Hematopoietic multipotent progenitor cell treated with erythropoietin and hydrocortisone succinate and interleukin-3 and kit ligand, for 6 days (in vitro differentiated cells): Measurements from ENCODE around the gene CALML4.
"Not testable (repeated sequence)": the region's sequence is repeated elsewhere in the genome, so short reads cannot be mapped to it uniquely, and the experiment has no call there.

Experiments
- DNase-seq: peaks from one replicate; pipeline ENCODE4 v3.0.0-alpha.2; 2015

CALML4 gene

DNA sequence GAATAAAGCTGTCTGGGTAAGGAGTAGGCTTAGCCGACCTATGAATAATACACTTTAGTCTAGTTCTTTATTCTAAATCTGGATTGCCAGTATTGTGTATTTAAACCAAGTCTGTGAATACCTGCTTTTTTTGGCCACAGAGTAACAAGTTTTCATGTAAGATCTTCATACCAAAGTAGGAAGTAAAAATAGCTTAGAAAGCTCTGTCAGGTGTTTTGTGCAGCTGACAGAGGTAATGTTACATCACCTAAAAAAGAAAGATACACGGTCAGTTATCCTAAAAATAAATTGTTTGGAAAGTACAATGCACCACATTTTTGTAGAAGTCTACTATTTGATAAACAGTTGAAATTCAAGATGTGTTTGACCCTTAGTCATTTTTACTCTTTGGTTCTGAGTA, 16.5 kb downstream of the CALML4 start:
- DNase-seq: no peak

DNA sequence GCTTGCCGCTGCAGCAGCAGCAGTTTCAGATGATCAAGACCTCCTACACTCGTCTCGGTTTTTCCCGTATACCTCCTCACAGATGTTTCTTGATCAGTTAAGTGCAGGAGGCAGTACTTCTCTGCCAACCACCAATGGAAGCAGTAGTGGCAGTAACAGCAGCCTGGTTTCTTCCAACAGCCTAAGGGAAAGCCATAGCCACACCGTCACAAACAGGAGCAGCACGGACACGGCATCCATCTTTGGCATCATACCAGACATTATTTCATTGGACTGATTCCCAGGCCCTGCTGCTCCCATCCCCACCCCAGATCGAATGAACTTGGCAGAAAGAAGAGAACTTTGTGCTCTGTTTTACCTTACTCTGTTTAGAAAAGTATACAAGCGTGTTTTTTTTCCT, 17.6 kb downstream of the CALML4 start:
- DNase-seq: no peak

DNA sequence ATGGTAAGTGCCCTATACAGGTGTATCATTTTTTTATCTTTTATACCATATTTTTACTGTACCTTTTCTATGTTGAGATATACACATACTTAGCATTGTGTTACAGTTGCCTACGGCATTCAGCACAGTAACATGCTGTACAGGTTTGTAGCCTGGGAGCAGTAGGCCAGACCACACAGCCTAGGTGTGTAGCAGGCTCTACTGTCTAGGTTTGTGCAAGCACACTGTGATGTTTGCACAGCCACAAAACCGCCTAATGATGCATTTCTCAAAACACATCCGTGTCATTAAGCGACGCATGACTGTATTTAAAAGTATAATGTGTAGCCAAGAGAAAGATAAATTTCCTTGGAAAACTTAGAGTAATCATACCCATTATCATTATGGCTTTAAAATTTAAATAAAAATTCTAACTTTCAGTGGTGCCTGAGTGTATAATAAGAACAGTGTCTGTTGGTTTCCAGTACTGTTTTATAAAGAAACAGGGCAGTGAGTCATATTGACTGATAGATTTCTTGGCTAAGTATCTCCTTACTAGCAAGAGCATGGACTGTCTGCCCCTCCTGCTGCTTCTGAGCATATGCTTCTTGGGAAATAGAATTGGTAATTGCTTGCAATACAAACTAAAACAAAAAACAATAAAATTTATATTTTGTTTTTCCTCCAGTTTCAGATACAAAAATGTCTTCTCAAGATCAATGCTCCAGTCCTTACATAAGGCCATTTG, 18.3 kb downstream of the CALML4 start:
- DNase-seq: no peak

DNA sequence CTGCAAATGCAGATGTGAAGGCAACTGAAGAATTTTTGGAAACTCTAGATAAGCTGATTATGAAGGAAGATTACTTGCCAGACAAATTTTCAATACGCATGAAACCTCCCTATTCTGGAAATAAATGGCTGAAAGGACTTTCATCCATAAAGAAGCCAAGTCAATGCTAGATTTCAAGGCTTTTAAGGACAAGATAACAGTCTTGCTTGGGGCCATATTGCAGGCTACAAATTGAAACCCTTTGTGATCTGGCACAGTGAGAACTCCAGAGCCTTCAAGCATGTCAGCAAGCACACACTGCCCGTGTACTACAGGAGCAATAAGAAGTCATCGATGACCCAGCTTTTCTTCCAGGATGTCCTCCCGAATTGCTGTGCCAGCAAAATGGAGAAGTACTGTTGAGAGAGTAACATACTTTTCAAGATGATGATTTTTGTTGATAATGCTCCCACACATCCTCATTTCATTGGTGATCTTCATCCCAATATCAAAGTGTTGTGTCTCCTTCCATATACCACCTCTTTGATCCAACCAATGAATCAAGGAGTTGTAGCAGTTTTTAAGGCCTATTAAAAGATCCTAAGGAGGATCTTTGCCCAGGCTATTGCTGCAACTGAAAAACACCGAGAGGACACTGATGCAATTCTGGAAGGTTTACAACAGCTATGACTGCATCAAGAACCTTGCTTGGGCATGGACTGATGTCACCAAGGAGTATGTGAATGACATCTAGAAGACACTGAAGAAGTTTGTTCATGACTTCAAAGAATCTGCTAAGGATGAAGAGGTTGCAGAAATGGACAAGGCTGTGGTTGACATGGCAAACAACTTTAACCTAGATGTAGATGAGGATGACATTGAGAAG, 20.3 kb downstream of the CALML4 start:
- no peak for DNase-seq

DNA sequence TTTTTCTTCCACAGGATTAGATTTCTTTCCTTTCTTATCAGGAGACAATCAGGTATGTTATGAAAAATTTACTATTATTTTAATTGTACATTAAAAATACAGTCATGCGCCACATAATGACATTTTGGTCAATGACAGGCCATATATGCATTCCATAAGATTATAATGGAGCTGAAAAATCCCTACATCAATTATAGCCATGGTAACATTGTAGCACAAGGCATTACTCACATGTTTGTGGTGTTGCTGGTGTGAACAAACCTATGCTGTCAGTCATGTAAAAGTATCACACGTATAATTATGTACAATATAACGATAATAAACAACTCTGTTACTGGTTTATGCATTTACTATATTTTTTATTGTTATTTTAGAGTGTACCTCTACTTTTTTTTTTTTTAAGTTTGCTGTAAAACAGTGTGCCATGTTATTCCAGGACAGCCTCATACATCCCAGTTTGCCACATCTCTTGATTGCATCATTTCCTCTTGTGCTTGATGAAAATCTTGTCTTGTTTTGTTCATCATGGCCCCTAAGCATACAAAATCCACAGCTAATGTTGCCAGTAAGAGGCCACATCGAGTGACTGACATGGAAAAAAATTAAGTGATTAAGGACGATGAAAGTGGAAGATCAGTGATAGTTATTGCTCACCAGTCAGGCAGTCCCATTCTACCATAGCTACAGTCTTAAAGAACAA, 21.4 kb downstream of the CALML4 start:
- DNase-seq: no peak

DNA sequence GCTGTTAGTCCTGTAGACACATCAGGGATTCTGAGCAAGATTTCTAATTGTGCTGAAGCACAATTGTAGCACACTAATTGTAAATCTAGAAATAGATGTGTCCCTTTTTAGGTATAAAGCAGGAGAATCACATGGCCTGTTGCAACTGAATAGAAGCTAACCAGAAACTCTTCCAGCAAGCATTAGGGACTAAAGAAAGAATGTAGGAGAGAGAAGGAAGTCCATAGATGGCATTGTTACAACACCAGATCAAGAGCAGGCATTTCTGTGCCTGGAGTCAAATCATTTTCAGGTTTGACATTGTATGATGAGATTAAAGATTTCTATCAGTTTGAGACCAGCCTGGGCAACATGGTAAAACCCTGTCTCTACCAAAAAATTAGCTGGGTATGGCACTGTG, 27.4 kb downstream of the CALML4 start:
- no peak for DNase-seq

DNA sequence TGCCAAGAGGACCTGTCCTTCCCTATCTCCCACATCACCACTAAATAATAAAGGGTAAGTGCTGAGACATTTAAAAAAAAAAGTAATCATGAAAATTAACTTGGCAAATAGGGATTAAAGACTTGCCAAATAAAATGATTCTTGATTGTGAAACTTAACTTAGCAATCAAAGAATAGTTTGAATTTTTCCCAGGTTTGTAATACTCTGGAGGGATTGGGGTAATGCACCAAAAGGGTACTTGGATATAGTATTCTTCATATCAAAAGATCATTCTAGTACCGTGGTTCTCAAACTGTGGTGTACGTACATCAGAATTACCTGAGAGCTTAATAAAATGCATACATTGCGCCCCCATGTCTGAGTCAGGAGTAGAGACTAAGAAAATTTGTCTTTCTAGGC, 28.5 kb downstream of the CALML4 start:
- no peak for DNase-seq

DNA sequence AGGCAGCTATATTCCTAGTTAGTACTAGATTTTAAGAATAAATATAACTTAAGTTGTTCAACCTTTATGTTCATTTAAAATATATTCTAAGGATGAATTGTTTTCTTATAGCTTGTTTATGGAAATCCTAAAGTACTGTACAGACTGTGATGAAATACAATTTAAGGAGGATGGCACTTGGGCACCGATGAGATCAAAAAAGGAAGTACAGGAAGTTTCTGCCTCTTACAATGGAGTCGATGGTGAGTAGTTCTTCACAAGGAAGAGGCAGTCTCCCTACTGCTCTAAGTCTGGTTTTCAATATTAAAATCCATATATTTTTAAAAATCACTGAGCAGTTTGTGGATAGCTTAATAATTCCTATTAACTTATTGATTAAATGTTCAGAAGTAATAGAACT, 29.6 kb downstream of the CALML4 start:
- DNase-seq: no peak

DNA sequence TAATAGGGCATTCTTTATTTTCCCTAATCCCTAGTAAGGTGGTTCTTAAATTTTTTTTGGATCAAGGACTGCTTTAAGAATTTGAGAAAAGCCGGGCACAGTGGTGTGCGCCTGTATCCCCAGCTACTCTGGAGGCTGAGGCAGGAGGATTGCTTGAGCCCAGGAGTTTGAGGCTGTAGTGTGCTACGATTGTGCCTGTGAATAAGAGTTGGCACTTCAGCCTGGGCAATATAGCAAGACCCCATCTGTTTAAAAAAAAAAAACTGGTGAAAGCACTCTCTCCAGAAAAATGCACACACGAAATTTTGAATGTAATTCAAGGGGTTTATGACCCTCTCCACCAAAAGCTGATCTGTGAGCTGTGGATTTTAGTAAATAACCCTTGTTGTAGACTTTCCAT, 32.0 kb downstream of the CALML4 start:
- no peak for DNase-seq

DNA sequence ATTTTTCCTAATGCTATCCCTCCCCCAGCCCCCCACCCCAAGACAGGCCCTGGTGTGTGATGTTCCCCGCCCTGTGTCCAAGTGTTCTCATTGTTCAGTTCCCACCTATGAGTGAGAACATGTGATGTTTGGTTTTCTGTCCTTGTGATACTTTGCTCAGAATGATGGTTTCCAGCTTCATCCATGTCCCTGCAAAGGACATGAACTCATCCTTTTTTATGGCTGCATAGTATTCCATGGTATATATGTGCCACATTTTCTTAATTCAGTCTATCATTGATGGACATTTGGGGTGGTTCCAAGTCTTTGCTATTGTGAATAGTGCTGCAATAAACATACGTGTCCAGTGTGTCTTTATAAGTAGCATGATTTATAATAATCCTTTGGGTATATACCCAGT, 33.1 kb downstream of the CALML4 start:
- not testable (repeated sequence) for DNase-seq

DNA sequence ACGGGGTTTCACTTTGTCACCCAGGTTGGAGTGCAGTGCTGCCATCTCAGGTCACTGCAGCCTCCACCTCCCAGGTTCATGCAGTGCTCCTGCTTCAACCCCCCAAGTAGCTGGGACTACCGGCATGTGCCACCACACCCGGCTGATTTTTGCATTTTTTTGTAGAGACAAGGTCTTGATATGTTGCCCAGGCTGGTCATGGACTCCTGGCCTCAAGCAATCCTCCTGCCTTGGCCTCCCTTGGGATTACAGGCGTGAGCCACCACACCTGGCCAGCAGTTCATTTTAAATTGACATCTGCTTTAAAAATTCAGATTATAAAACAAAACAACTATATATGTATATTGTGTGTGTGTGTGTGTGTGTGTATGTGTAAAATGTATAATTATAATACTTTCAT, 38.3 kb downstream of the CALML4 start:
- DNase-seq: no peak

DNA sequence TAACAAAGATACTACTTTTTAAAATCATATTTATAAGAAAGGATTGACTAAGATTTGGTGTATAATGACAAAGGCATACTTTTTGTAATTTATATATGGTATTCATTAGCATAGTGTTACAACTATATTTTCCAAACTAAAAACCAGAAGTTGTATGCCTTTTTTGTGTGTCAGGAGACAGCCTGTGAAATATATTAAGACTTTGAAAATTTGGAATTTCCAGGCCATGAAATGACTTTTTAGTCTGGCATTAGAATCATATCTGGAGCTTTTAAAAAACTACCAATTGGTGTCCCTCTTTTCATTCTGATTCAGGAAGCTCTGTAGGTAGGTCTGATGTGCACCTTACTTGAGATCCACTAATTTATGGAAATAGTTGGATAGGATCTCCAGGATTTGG, 41.9 kb downstream of the CALML4 start:
- DNase-seq: no peak

DNA sequence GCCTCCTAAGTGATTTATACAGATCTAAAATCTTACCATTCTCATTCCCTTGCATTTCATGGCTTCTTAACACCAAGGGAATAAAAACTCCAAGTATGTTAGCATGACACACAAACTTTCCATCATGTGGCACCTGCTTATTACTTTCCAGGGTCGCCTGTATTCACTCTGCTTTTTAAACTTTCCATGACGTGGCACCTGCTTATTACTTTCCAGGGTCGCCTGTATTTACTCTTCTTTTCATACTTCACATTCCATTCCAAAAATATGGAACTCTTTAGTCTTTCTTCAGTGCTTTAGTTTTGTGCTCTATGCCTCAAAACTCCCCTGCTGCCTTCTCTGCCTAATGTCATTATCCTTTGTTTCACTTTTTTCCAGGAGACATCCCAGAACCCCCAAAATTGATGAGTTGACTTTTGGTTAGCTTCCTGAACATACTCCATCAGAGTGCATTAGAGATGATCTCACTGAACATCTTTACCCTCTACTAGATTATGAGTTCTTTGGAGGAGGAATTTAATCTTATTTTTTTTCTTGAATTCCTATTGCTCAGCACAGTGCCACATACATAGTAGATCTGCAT, 47.0 kb downstream of the CALML4 start:
- no peak for DNase-seq

DNA sequence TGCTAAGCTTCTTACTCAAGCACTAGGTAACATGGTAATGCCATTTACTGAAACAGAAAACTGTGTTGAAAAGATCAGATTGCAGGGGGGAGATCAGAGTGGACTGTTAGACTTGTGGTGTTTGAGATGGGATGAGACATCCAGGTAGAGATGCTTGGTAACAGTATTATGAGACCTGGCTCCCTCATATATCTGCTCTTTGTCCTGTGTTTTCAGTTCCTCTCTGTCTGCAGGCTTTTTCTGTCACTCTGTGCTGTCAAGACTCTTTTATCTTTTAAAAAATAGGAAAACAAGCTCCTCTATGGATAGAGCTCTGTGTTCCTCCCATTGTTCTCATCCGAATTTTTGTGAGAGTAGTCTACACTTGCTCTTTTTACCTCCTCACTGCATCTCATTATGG, 48.1 kb downstream of the CALML4 start:
- DNase-seq: no peak

DNA sequence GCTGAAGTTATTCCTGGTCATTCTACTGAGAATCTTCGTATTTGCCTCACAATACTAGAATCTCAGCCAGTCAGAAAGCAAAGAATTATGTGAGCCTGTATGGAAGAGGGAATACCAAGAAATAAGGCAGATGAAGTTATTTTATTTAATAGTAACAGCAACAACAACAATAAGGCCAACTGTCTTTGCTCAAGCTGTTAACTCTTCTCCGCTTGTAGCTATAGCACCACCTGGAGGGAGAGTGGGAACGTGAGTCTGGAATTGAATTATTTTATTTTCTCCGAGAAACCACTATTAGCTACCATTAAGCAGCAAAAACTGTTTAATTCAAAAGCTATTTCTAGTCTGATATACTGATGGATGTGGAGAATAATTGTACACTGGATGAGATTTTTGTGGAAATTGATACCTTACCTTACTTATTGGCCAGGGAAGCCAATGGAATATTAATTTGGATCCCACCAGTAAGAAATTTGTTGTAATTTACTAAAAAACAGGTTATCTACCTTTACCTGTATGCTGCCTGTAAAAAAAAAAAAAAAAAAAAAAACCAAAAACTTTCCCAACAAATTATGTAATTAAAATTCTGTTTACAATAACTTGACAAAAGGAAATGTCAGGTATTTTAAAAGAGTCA, 50.1 kb downstream of the CALML4 start:
- peak; percentile 78 for DNase-seq

DNA sequence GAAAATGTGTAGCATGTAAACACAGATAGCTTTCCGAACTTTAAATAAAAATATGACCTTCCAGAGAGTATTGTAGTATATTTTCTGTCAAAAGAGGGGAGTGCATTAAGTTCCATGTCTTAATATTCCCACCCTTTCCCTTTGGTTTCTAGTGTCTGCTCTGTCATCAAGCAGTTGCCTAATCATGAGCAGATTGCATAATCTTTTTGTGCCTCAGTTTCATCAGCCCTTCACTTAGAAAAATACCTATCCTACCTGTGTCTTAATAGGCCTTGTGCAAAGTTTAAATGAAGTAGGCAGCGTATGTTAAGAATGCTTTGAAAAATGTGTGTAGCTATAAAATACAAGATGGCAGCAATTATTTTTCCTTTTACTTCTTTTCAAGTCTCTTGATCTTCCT, 52.8 kb downstream of the CALML4 start:
- DNase-seq: no peak

DNA sequence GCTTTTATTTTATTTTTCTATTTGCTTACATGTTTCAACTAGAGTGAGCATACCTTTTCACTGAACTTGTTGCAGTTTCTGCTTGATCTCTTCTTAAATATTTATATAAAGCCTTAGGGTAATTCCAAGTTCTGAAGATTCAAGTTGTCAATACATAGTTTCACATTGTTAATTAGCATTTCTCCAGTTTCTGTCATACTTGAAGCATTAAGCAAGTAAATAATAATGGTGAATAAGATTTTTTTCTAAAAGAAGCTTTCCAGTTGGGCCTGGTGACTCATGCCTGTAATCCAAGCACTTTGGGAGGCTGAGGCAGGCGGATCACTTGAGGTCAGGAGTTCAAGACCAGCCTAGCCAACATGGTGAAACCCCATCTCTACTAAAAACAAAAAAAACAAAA, 53.9 kb downstream of the CALML4 start:
- DNase-seq: no peak

DNA sequence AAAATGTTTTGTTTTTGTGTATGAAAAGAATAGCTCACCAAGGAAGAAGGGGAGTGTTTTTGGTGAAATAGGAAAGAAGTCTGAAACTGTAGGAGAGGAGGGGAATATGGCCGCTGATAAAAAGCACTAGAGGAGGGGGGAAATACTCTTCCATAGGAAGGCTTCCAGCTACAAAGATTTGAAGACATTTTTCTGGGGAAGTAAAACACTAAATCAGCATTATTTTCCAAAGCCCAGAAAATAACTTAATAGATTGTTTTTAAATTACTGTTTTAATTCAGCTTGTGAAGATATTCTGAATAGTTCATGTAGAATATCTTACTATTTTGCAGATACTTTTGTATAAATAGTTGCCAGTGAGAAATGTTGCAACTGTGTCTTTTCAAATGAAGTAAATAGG, 54.9 kb downstream of the CALML4 start:
- no peak for DNase-seq

DNA sequence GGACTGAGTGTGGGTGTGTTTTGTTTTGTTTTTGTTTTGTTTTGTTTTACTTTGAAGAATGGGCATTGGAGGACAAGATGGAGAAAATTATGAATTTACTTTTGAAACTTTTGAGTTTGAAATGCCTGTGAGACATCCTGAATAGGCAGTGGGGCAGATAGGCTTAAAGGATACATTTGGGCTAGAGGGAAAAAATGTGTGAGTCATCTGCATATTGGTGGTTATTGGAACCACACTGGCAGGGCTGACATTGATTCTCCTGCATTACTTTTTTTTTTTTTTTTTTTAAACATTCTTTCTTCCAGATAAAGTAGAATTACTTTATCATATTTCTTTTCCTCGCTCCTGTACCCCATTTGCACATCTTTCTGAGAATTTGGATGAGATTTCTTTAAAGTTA, 56.1 kb downstream of the CALML4 start:
- no peak for DNase-seq

DNA sequence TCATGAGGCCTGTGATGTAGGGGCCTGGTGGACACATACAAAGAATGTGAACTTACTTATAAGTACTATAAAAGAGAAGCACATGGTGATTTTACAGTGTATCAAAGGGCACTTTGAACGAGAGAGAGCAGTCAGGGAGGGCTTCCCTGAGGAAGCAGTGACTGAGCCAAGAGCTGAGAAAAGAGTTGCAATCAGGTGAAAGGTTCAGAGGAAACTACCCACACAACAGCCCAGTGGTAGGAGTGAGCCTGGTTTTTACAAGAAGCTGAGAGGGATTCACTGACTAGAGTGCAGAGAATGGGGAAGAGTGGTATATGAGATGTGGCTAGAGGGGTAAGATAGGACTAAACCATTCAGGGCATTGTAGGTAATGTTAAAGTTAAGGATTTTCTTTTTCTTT, 57.1 kb downstream of the CALML4 start:
- no peak for DNase-seq

DNA sequence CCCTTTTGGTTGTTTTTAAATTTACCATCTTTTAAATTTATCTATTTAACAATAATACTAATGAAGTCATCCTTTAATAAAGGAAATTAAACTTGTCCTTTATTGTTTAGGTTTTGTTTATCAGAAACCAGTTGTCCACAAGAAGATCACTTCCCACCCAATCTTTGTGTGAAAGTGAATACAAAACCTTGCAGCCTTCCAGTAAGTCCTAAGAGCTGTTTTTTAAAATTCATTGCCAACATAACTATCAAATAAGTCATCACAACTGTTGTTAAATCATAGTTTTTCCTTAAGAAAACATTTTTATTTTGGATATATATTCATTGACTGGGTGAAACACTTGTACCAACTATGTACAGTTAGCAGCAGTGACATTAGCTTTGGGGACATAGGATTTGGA, 59.4 kb downstream of the CALML4 start:
- DNase-seq: no peak

DNA sequence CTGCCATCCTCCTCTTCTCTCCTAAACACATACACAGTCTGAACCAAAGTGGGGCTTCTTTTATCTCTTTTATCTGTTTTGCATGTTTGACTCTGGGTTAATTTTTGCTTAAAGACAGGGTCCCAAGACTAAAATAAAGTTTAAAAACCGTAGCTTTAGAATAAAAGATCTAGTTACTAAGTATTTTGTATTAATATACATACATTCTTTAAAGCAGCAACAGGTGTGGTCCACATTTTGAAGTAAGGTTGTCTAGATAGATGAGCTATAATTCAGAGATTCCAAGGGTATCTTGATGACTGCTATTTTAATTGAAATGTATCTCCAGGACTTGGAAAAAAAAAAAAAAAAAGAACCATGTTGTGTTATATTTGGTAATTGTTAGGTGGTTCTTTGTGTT, 61.3 kb downstream of the CALML4 start:
- DNase-seq: no peak

DNA sequence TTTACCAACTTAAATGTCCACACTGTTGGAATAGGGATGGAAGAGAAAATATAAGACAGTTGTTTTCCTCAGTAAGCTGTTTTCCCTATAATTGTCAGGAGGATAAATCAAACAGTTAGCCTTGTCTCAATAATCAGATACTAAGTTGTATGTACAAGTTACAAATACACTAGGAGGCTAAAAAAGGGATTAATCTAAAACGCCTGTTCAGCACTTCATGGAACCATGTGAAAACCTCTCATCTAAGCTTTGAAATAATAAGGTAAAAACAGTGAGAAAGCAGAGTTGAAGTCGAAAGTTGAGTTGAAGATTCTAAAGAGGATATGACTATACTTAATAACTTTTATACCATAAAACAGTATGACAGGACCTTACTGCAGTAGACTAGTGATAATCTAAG, 62.0 kb downstream of the CALML4 start:
- no peak for DNase-seq
